ENCODE results near the gene RHBDF2.

RHBDF2 gene

GRCh38 chr17:76547183-76547641, 46.0 kb upstream of the RHBDF2 start:
- Histone ChIP-seq H3K36me3 (no peaks in the 10 kb centered on the region), H3K4me3 (ENCODE audit: low read depth in 1 of 2, low read length in 1 of 2) (no peak overlapping the region), H3K9me3 (no peaks in the 10 kb centered on the region), H3K27ac (no peak overlapping the region), H3K27me3 (peaks cover 50% of the 10 kb centered on the region), H3K4me1 (ENCODE audit: control insufficient read depth in 1 of 2, insufficient read depth in 1 of 2, low read depth in 1 of 2, low read length in 1 of 2) (peaks cover 17 to 46% of the 10 kb centered on the region in 2 experiments)
- TF ChIP-seq, protein P1, sequence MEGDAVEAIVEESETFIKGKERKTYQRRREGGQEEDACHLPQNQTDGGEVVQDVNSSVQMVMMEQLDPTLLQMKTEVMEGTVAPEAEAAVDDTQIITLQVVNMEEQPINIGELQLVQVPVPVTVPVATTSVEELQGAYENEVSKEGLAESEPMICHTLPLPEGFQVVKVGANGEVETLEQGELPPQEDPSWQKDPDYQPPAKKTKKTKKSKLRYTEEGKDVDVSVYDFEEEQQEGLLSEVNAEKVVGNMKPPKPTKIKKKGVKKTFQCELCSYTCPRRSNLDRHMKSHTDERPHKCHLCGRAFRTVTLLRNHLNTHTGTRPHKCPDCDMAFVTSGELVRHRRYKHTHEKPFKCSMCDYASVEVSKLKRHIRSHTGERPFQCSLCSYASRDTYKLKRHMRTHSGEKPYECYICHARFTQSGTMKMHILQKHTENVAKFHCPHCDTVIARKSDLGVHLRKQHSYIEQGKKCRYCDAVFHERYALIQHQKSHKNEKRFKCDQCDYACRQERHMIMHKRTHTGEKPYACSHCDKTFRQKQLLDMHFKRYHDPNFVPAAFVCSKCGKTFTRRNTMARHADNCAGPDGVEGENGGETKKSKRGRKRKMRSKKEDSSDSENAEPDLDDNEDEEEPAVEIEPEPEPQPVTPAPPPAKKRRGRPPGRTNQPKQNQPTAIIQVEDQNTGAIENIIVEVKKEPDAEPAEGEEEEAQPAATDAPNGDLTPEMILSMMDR (IDR thresholded peaks at IDR 0.05), result peak; percentile 8

- Histone ChIP-seq H3K9me3 (no peaks in the 10 kb centered on the region), H3K4me1 (ENCODE audit: control insufficient read depth in 1 of 2, insufficient read depth in 1 of 2, low read depth in 1 of 2, low read length in 1 of 2) (peaks cover 15 to 42% of the 10 kb centered on the region in 2 experiments), H3K4me3 (ENCODE audit: low read depth in 1 of 2, low read length in 1 of 2) (no peak overlapping the region), H3K27ac (no peak overlapping the region), H3K36me3 (no peaks in the 10 kb centered on the region), H3K27me3 (peaks cover 52% of the 10 kb centered on the region)
- TF ChIP-seq, protein P1 (IDR thresholded peaks at IDR 0.05), result no peak
Measured at GRCh38 chr17:76546556-76547182, 45.4 kb upstream of the RHBDF2 start.

GRCh38 chr17:76545918-76546555, 44.8 kb upstream of the RHBDF2 start:
- no peaks in the 10 kb centered on the region for H3K36me3 ChIP-seq
- H3K9me3 ChIP-seq, result no peaks in the 10 kb centered on the region
- no peak overlapping the region for H3K4me3 ChIP-seq (ENCODE audit: low read depth in 1 of 2, low read length in 1 of 2)
- peaks cover 56% of the 10 kb centered on the region for H3K27me3 ChIP-seq
- TF ChIP-seq, protein P1 (IDR thresholded peaks at IDR 0.05), result no peak
- H3K27ac ChIP-seq, result no peak overlapping the region
- H3K4me1 ChIP-seq (ENCODE audit: control insufficient read depth in 1 of 2, insufficient read depth in 1 of 2, low read depth in 1 of 2, low read length in 1 of 2), result peaks cover 8 to 36% of the 10 kb centered on the region in 2 experiments

GRCh38 chr17:76544546-76545365, 43.5 kb upstream of the RHBDF2 start:
- H3K27ac ChIP-seq, result no peak overlapping the region

More at GRCh38 chr17:76544546-76545365, 43.5 kb upstream of the RHBDF2 start:
- H3K9me3 ChIP-seq, result no peaks in the 10 kb centered on the region
- TF ChIP-seq, protein P1 (IDR thresholded peaks at IDR 0.05), result no peak
- peaks cover 69% of the 10 kb centered on the region for H3K27me3 ChIP-seq
- peaks cover 4 to 33% of the 10 kb centered on the region in 2 experiments for H3K4me1 ChIP-seq (ENCODE audit: control insufficient read depth in 1 of 2, insufficient read depth in 1 of 2, low read depth in 1 of 2, low read length in 1 of 2)
- H3K36me3 ChIP-seq, result no peaks in the 10 kb centered on the region
- no peak overlapping the region for H3K4me3 ChIP-seq (ENCODE audit: low read depth in 1 of 2, low read length in 1 of 2)
